Body of pancreas (tissue), 4 donors: Measurements from ENCODE around the gene BMAL1.

Experiments used
- POLR2A ChIP-seq, 3 donors: fragments of 450-650 bp; IDR thresholded peaks; one replicate each; pipeline ENCODE4 v1.6.1; 2016; ENCODE audit warnings: antibody characterized with exemption in 3 of 3, mild to moderate bottlenecking in 2 of 3
- TF ChIP-seq, protein P1 (sequence below), 7 experiments: fragments of 450-650 bp in 4 of 7; fragments of 200-600 bp in 3 of 7; sonication (generic) in 3 of 7; IDR thresholded peaks; one replicate each; pipeline ENCODE4 v1.5.1; 2016 to 2019; ENCODE audit warnings: antibody characterized with exemption in 7 of 7

DNA sequence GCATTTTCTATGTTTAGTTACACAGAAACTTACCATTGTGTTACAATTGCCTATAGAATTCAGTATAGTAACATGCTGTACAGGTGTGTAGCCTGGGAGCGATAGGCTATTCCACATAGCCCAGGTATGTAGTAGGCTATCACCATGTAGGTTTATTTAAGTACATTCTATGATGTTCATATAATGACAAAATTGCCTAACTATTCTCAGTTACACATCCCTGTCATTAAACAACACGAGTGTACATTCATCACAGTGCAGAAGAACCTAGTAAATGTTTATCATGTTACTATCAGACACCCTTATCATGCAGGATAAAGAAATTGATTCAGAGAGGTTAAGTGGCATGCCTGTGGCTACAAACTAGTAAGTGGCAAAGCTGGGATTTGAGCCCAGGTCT lies 28.4 kb upstream of the BMAL1 start:
- TF ChIP-seq, protein P1, sequence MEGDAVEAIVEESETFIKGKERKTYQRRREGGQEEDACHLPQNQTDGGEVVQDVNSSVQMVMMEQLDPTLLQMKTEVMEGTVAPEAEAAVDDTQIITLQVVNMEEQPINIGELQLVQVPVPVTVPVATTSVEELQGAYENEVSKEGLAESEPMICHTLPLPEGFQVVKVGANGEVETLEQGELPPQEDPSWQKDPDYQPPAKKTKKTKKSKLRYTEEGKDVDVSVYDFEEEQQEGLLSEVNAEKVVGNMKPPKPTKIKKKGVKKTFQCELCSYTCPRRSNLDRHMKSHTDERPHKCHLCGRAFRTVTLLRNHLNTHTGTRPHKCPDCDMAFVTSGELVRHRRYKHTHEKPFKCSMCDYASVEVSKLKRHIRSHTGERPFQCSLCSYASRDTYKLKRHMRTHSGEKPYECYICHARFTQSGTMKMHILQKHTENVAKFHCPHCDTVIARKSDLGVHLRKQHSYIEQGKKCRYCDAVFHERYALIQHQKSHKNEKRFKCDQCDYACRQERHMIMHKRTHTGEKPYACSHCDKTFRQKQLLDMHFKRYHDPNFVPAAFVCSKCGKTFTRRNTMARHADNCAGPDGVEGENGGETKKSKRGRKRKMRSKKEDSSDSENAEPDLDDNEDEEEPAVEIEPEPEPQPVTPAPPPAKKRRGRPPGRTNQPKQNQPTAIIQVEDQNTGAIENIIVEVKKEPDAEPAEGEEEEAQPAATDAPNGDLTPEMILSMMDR (IDR thresholded peaks at IDR 0.05): no peak
- TF ChIP-seq POLR2A (IDR thresholded peaks at IDR 0.05): no peak
